ENCODE measurements around the gene ZNF287.

DNA sequence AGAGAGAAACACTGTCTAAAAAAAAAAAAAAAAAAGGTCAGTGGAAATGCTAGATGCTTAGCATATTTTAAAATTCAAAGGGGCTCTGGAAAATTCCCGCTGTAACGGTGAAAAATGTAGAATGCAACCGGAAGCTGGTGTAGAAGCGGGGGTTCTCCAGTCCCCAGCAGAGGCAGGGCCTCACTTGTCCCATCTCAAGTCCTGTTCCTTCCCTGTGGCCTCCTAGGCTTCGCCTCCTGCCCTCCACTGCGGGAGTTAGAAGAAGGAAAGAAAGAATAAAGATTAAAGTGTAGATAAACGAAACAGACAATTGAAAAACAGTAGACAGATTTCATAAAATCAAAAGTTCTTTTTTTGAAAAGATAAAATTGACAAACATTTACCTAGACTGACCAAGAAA is 14.8 kb upstream of the ZNF287 start:
- no peak for TF ChIP-seq POLR2A (IDR thresholded peaks at IDR 0.05; ENCODE audit: low read length)
- no peak for TF ChIP-seq GATA1 (IDR thresholded peaks at IDR 0.05; ENCODE audit: low read depth, low read length)
